Lower leg skin (tissue), 3 donors: ENCODE data around the gene TNIK.

Experiments used
- CTCF ChIP-seq, 3 donors: fragments of 450-650 bp; IDR thresholded peaks; one replicate each; pipeline ENCODE4 v1.5.1; 2016; ENCODE audit warnings: antibody characterized with exemption in 3 of 3, mild to moderate bottlenecking in 3 of 3, moderate library complexity in 2 of 3
- POLR2A ChIP-seq, 2 donors: fragments of 450-650 bp; IDR thresholded peaks; one replicate each; pipeline ENCODE4 v1.6.1; 2016 to 2017; ENCODE audit warnings: antibody characterized with exemption in 2 of 2, mild to moderate bottlenecking in 1 of 2, moderate library complexity in 1 of 2

- TF ChIP-seq CTCF (IDR thresholded peaks at IDR 0.05): no peak
- no peak for TF ChIP-seq POLR2A (IDR thresholded peaks at IDR 0.05)
These were observed 104.0 kb downstream of the TNIK start for GRCh38 chr3:171356251-171356650.
